ENCODE data around the gene TRAPPC14. TPM values are rescaled to one million over a fixed set of nuclear protein-coding genes. Genes with fewer than 3 reads are reported as not detected.

Gene TRAPPC14
- total and polyA plus RNA-seq, 9 of the 15 experiments (the other 6 are each of a cell fraction or from before 2014, with no cell fraction given): 0.42 to 45.9 (median 18.2) TPM

DNA sequence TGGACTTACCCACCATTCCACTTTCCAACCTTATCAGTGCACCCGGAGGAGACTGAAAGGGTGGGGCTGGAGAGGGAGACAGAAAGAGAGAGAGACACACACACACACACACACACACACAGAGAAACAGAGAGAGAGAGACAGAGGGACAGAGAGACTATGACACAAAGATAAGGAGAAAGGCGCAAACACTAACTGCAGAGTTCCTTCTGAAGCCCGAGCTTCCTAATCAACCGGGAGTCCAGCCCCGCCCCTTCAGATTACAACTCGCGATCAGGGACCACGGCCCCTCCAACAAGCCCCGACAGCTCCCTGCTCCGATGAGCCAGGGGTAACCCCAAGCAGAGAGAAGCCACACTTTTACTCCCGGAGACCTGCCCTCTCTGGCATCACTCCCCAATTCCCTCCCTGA, 9.4 kb upstream of the TRAPPC14 start (continued):
- TF ChIP-seq, protein P1, sequence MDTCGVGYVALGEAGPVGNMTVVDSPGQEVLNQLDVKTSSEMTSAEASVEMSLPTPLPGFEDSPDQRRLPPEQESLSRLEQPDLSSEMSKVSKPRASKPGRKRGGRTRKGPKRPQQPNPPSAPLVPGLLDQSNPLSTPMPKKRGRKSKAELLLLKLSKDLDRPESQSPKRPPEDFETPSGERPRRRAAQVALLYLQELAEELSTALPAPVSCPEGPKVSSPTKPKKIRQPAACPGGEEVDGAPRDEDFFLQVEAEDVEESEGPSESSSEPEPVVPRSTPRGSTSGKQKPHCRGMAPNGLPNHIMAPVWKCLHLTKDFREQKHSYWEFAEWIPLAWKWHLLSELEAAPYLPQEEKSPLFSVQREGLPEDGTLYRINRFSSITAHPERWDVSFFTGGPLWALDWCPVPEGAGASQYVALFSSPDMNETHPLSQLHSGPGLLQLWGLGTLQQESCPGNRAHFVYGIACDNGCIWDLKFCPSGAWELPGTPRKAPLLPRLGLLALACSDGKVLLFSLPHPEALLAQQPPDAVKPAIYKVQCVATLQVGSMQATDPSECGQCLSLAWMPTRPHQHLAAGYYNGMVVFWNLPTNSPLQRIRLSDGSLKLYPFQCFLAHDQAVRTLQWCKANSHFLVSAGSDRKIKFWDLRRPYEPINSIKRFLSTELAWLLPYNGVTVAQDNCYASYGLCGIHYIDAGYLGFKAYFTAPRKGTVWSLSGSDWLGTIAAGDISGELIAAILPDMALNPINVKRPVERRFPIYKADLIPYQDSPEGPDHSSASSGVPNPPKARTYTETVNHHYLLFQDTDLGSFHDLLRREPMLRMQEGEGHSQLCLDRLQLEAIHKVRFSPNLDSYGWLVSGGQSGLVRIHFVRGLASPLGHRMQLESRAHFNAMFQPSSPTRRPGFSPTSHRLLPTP (IDR thresholded peaks at IDR 0.05; ENCODE audit: borderline replicate concordance, extremely low read depth, insufficient read length): no peak
- TF ChIP-seq KAT7 (CRISPR knock-in tag; IDR thresholded peaks at IDR 0.05; ENCODE audit: borderline replicate concordance) (no peak), ZFP36 (IDR thresholded peaks at IDR 0.05; ENCODE audit: low read depth, low read length, partially characterized antibody) (no peak), HMG20A (CRISPR knock-in tag; conservative IDR thresholded peaks at IDR 0.05) (no peak), ZNF174 (CRISPR knock-in tag; IDR thresholded peaks at IDR 0.05) (no peak), BCOR (IDR thresholded peaks at IDR 0.05) (peak; percentile 96), ZC3H11A (IDR thresholded peaks at IDR 0.05; ENCODE audit: low read depth, low read length) (no peak), FOXK2 (conservative IDR thresholded peaks at IDR 0.05 in 1 of 2, IDR thresholded peaks at IDR 0.05 in 1 of 2; ENCODE audit: low read depth in 2 of 2) (peak; percentile 88 to 89), NR2C2 (CRISPR knock-in tag; IDR thresholded peaks at IDR 0.05) (no peak), NR2C2 (tag; IDR thresholded peaks at IDR 0.05) (peak; percentile 39; the same call in 1 of the 2 replicates)
- TF ChIP-seq, protein P2, sequence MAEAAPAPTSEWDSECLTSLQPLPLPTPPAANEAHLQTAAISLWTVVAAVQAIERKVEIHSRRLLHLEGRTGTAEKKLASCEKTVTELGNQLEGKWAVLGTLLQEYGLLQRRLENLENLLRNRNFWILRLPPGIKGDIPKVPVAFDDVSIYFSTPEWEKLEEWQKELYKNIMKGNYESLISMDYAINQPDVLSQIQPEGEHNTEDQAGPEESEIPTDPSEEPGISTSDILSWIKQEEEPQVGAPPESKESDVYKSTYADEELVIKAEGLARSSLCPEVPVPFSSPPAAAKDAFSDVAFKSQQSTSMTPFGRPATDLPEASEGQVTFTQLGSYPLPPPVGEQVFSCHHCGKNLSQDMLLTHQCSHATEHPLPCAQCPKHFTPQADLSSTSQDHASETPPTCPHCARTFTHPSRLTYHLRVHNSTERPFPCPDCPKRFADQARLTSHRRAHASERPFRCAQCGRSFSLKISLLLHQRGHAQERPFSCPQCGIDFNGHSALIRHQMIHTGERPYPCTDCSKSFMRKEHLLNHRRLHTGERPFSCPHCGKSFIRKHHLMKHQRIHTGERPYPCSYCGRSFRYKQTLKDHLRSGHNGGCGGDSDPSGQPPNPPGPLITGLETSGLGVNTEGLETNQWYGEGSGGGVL (CRISPR knock-in tag; IDR thresholded peaks at IDR 0.05): no peak
- TF ChIP-seq, protein P3, sequence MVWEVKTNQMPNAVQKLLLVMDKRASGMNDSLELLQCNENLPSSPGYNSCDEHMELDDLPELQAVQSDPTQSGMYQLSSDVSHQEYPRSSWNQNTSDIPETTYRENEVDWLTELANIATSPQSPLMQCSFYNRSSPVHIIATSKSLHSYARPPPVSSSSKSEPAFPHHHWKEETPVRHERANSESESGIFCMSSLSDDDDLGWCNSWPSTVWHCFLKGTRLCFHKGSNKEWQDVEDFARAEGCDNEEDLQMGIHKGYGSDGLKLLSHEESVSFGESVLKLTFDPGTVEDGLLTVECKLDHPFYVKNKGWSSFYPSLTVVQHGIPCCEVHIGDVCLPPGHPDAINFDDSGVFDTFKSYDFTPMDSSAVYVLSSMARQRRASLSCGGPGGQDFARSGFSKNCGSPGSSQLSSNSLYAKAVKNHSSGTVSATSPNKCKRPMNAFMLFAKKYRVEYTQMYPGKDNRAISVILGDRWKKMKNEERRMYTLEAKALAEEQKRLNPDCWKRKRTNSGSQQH (CRISPR knock-in tag; IDR thresholded peaks at IDR 0.05): peak; percentile 79; the same call in 1 of the 2 replicates
- TF ChIP-seq, protein P4, sequence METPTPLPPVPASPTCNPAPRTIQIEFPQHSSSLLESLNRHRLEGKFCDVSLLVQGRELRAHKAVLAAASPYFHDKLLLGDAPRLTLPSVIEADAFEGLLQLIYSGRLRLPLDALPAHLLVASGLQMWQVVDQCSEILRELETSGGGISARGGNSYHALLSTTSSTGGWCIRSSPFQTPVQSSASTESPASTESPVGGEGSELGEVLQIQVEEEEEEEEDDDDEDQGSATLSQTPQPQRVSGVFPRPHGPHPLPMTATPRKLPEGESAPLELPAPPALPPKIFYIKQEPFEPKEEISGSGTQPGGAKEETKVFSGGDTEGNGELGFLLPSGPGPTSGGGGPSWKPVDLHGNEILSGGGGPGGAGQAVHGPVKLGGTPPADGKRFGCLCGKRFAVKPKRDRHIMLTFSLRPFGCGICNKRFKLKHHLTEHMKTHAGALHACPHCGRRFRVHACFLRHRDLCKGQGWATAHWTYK (CRISPR knock-in tag; IDR thresholded peaks at IDR 0.05): no peak
- TF ChIP-seq, protein P5, sequence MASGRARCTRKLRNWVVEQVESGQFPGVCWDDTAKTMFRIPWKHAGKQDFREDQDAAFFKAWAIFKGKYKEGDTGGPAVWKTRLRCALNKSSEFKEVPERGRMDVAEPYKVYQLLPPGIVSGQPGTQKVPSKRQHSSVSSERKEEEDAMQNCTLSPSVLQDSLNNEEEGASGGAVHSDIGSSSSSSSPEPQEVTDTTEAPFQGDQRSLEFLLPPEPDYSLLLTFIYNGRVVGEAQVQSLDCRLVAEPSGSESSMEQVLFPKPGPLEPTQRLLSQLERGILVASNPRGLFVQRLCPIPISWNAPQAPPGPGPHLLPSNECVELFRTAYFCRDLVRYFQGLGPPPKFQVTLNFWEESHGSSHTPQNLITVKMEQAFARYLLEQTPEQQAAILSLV (tag; IDR thresholded peaks at IDR 0.05): peak; percentile 47; the same call in 1 of the 2 replicates
- TF ChIP-seq, protein P6, sequence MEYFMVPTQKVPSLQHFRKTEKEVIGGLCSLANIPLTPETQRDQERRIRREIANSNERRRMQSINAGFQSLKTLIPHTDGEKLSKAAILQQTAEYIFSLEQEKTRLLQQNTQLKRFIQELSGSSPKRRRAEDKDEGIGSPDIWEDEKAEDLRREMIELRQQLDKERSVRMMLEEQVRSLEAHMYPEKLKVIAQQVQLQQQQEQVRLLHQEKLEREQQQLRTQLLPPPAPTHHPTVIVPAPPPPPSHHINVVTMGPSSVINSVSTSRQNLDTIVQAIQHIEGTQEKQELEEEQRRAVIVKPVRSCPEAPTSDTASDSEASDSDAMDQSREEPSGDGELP (CRISPR knock-in tag; IDR thresholded peaks at IDR 0.05; ENCODE audit: borderline replicate concordance): 0 out of 2 replicates have a peak, but pooled peaks have one; percentile 19
- TF ChIP-seq, protein P7, sequence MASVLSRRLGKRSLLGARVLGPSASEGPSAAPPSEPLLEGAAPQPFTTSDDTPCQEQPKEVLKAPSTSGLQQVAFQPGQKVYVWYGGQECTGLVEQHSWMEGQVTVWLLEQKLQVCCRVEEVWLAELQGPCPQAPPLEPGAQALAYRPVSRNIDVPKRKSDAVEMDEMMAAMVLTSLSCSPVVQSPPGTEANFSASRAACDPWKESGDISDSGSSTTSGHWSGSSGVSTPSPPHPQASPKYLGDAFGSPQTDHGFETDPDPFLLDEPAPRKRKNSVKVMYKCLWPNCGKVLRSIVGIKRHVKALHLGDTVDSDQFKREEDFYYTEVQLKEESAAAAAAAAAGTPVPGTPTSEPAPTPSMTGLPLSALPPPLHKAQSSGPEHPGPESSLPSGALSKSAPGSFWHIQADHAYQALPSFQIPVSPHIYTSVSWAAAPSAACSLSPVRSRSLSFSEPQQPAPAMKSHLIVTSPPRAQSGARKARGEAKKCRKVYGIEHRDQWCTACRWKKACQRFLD (CRISPR knock-in tag; IDR thresholded peaks at IDR 0.05): 0 out of 2 replicates have a peak, but pooled peaks have one; percentile 40
